Measurements from ENCODE around the gene RFX7. TPM values are rescaled to one million over a fixed set of nuclear protein-coding genes. Genes with fewer than 3 reads are reported as not detected.
A peak's percentile ranks its signal among the peaks of the same experiment; 100 is the strongest.

RFX7 gene
- total and polyA plus RNA-seq, 2 donors, result 5.9 to 7.7 TPM

- Histone ChIP-seq H3K36me3 (ENCODE audit: control insufficient read depth in 2 of 2, insufficient read depth in 2 of 2, low read length in 1 of 2) (peaks cover 14 to 16% of the 10 kb centered on the region in 2 donors), H3K4me1 (ENCODE audit: control insufficient read depth in 2 of 2, insufficient read depth in 2 of 2, low read length in 2 of 2) (no peaks in the 10 kb centered on the region)
- WGBS, result 99% methylated on average over 3 of the region's 3 CpGs
These were observed 10.1 kb downstream of the RFX7 start for GRCh38 chr15:56233549-56233948.

GRCh38 chr15:56232058-56232457 lies 11.6 kb downstream of the RFX7 start:
- Histone ChIP-seq H3K27me3 (ENCODE audit: control insufficient read depth in 2 of 2, insufficient read depth in 1 of 2, low read length in 1 of 2) (no peaks in the 10 kb centered on the region), H3K36me3 (ENCODE audit: control insufficient read depth in 2 of 2, insufficient read depth in 2 of 2, low read length in 1 of 2) (peaks cover 14 to 16% of the 10 kb centered on the region in 2 donors), H3K4me3 (ENCODE audit: low read length in 2 of 2) (no peak overlapping the region), H3K27ac (ENCODE audit: low read depth in 1 of 2, low read length in 1 of 2) (no peak overlapping the region), H3K4me1 (ENCODE audit: control insufficient read depth in 2 of 2, insufficient read depth in 2 of 2, low read length in 2 of 2) (no peaks in the 10 kb centered on the region), H3K9me3 (ENCODE audit: control insufficient read depth in 2 of 2, insufficient read depth in 1 of 2, low read length in 1 of 2) (peaks cover 6 to 21% of the 10 kb centered on the region in 2 donors)
- 99% methylated on average over 3 of the region's 3 CpGs for WGBS
- no peak for DNase-seq (ENCODE audit: low read depth in 6 of 9, low spot score in 9 of 9)

More at GRCh38 chr15:56233549-56233948, 10.1 kb downstream of the RFX7 start:
- Histone ChIP-seq H3K4me3 (ENCODE audit: low read length in 2 of 2) (no peak overlapping the region), H3K27me3 (ENCODE audit: control insufficient read depth in 2 of 2, insufficient read depth in 1 of 2, low read length in 1 of 2) (no peaks in the 10 kb centered on the region), H3K27ac (ENCODE audit: low read depth in 1 of 2, low read length in 1 of 2) (no peak overlapping the region), H3K9me3 (ENCODE audit: control insufficient read depth in 2 of 2, insufficient read depth in 1 of 2, low read length in 1 of 2) (peaks cover 6 to 21% of the 10 kb centered on the region in 2 donors)
- no peak for DNase-seq (ENCODE audit: low read depth in 6 of 9, low spot score in 9 of 9)

GRCh38 chr15:56228854-56229253 lies 14.8 kb downstream of the RFX7 start:
- no peak for DNase-seq (ENCODE audit: low read depth in 6 of 9, low spot score in 9 of 9)
- no peaks in the 10 kb centered on the region for H3K4me1 ChIP-seq (ENCODE audit: control insufficient read depth in 2 of 2, insufficient read depth in 2 of 2, low read length in 2 of 2)
- no peaks in the 10 kb centered on the region for H3K27me3 ChIP-seq (ENCODE audit: control insufficient read depth in 2 of 2, insufficient read depth in 1 of 2, low read length in 1 of 2)
- H3K4me3 ChIP-seq (ENCODE audit: low read length in 2 of 2), result no peak overlapping the region
- peaks cover 6 to 21% of the 10 kb centered on the region in 2 donors for H3K9me3 ChIP-seq (ENCODE audit: control insufficient read depth in 2 of 2, insufficient read depth in 1 of 2, low read length in 1 of 2)
- H3K27ac ChIP-seq (ENCODE audit: low read depth in 1 of 2, low read length in 1 of 2), result no peak overlapping the region
- peaks cover 13 to 14% of the 10 kb centered on the region in 2 donors for H3K36me3 ChIP-seq (ENCODE audit: control insufficient read depth in 2 of 2, insufficient read depth in 2 of 2, low read length in 1 of 2)

GRCh38 chr15:56228352-56228751 lies 15.3 kb downstream of the RFX7 start:
- no peak for DNase-seq (ENCODE audit: low read depth in 6 of 9, low spot score in 9 of 9)
- Histone ChIP-seq H3K4me3 (ENCODE audit: low read length in 2 of 2) (no peak overlapping the region), H3K9me3 (ENCODE audit: control insufficient read depth in 2 of 2, insufficient read depth in 1 of 2, low read length in 1 of 2) (peaks cover 6 to 21% of the 10 kb centered on the region in 2 donors), H3K36me3 (ENCODE audit: control insufficient read depth in 2 of 2, insufficient read depth in 2 of 2, low read length in 1 of 2) (peaks cover 13 to 14% of the 10 kb centered on the region in 2 donors), H3K27ac (ENCODE audit: low read depth in 1 of 2, low read length in 1 of 2) (no peak overlapping the region), H3K27me3 (ENCODE audit: control insufficient read depth in 2 of 2, insufficient read depth in 1 of 2, low read length in 1 of 2) (no peaks in the 10 kb centered on the region), H3K4me1 (ENCODE audit: control insufficient read depth in 2 of 2, insufficient read depth in 2 of 2, low read length in 2 of 2) (no peaks in the 10 kb centered on the region)

- no peak overlapping the region for H3K4me3 ChIP-seq (ENCODE audit: low read length in 2 of 2)
- H3K4me1 ChIP-seq (ENCODE audit: control insufficient read depth in 2 of 2, insufficient read depth in 2 of 2, low read length in 2 of 2), result no peaks in the 10 kb centered on the region
- no peak for DNase-seq (ENCODE audit: low read depth in 6 of 9, low spot score in 9 of 9)
- no peak overlapping the region for H3K27ac ChIP-seq (ENCODE audit: low read depth in 1 of 2, low read length in 1 of 2)
- peaks cover 13 to 14% of the 10 kb centered on the region in 2 donors for H3K36me3 ChIP-seq (ENCODE audit: control insufficient read depth in 2 of 2, insufficient read depth in 2 of 2, low read length in 1 of 2)
- 99% methylated on average over 2 of the region's 2 CpGs for WGBS
- H3K9me3 ChIP-seq (ENCODE audit: control insufficient read depth in 2 of 2, insufficient read depth in 1 of 2, low read length in 1 of 2), result peaks cover 6 to 18% of the 10 kb centered on the region in 2 donors
- H3K27me3 ChIP-seq (ENCODE audit: control insufficient read depth in 2 of 2, insufficient read depth in 1 of 2, low read length in 1 of 2), result no peaks in the 10 kb centered on the region
These were observed 15.9 kb downstream of the RFX7 start for GRCh38 chr15:56227780-56228179.

- no peak for DNase-seq (ENCODE audit: low read depth in 6 of 9, low spot score in 9 of 9)
- H3K4me1 ChIP-seq (ENCODE audit: control insufficient read depth in 2 of 2, insufficient read depth in 2 of 2, low read length in 2 of 2), result no peaks in the 10 kb centered on the region
- no peak overlapping the region for H3K27ac ChIP-seq (ENCODE audit: low read depth in 1 of 2, low read length in 1 of 2)
- H3K36me3 ChIP-seq (ENCODE audit: control insufficient read depth in 2 of 2, insufficient read depth in 2 of 2, low read length in 1 of 2), result peaks cover 9 to 11% of the 10 kb centered on the region in 2 donors
- no peak overlapping the region for H3K4me3 ChIP-seq (ENCODE audit: low read length in 2 of 2)
- H3K27me3 ChIP-seq (ENCODE audit: control insufficient read depth in 2 of 2, insufficient read depth in 1 of 2, low read length in 1 of 2), result no peaks in the 10 kb centered on the region
- H3K9me3 ChIP-seq (ENCODE audit: control insufficient read depth in 2 of 2, insufficient read depth in 1 of 2, low read length in 1 of 2), result peaks cover 5 to 15% of the 10 kb centered on the region in 2 donors
- WGBS, result 84% methylated on average over 3 of the region's 3 CpGs
These were observed 16.4 kb downstream of the RFX7 start for GRCh38 chr15:56227306-56227705.

GRCh38 chr15:56225520-56225919 lies 18.2 kb downstream of the RFX7 start:
- Histone ChIP-seq H3K27ac (ENCODE audit: low read depth in 1 of 2, low read length in 1 of 2) (no peak overlapping the region), H3K9me3 (ENCODE audit: control insufficient read depth in 2 of 2, insufficient read depth in 1 of 2, low read length in 1 of 2) (peaks cover 0 to 5% of the 10 kb centered on the region in 2 donors), H3K36me3 (ENCODE audit: control insufficient read depth in 2 of 2, insufficient read depth in 2 of 2, low read length in 1 of 2) (peaks cover 0 to 4% of the 10 kb centered on the region in 2 donors), H3K4me3 (ENCODE audit: low read length in 2 of 2) (no peak overlapping the region), H3K4me1 (ENCODE audit: control insufficient read depth in 2 of 2, insufficient read depth in 2 of 2, low read length in 2 of 2) (no peaks in the 10 kb centered on the region), H3K27me3 (ENCODE audit: control insufficient read depth in 2 of 2, insufficient read depth in 1 of 2, low read length in 1 of 2) (no peaks in the 10 kb centered on the region)
- DNase-seq (ENCODE audit: low read depth in 6 of 9, low spot score in 9 of 9), result no peak
- 94% methylated on average over 1 of the region's 1 CpG for WGBS

- Histone ChIP-seq H3K27me3 (ENCODE audit: control insufficient read depth in 2 of 2, insufficient read depth in 1 of 2, low read length in 1 of 2) (no peaks in the 10 kb centered on the region), H3K27ac (ENCODE audit: low read depth in 1 of 2, low read length in 1 of 2) (no peak overlapping the region), H3K4me3 (ENCODE audit: low read length in 2 of 2) (no peak overlapping the region), H3K36me3 (ENCODE audit: control insufficient read depth in 2 of 2, insufficient read depth in 2 of 2, low read length in 1 of 2) (peaks cover 0 to 4% of the 10 kb centered on the region in 2 donors), H3K9me3 (ENCODE audit: control insufficient read depth in 2 of 2, insufficient read depth in 1 of 2, low read length in 1 of 2) (no peaks in the 10 kb centered on the region), H3K4me1 (ENCODE audit: control insufficient read depth in 2 of 2, insufficient read depth in 2 of 2, low read length in 2 of 2) (no peaks in the 10 kb centered on the region)
- 100% methylated on average over 3 of the region's 3 CpGs for WGBS
- DNase-seq (ENCODE audit: low read depth in 6 of 9, low spot score in 9 of 9), result no peak
These were observed 21.4 kb downstream of the RFX7 start for GRCh38 chr15:56222302-56222701.

- no peak overlapping the region for H3K4me3 ChIP-seq (ENCODE audit: low read length in 2 of 2)
- H3K27ac ChIP-seq (ENCODE audit: low read depth in 1 of 2, low read length in 1 of 2), result no peak overlapping the region
- no peaks in the 10 kb centered on the region for H3K27me3 ChIP-seq (ENCODE audit: control insufficient read depth in 2 of 2, insufficient read depth in 1 of 2, low read length in 1 of 2)
These were observed 26.3 kb downstream of the RFX7 start for GRCh38 chr15:56217341-56217740.

GRCh38 chr15:56215769-56216168 lies 27.9 kb downstream of the RFX7 start:
- Histone ChIP-seq H3K4me3 (ENCODE audit: low read length in 2 of 2) (no peak overlapping the region), H3K27ac (ENCODE audit: low read depth in 1 of 2, low read length in 1 of 2) (no peak overlapping the region), H3K27me3 (ENCODE audit: control insufficient read depth in 2 of 2, insufficient read depth in 1 of 2, low read length in 1 of 2) (no peaks in the 10 kb centered on the region), H3K4me1 (ENCODE audit: control insufficient read depth in 2 of 2, insufficient read depth in 2 of 2, low read length in 2 of 2) (no peaks in the 10 kb centered on the region), H3K9me3 (ENCODE audit: control insufficient read depth in 2 of 2, insufficient read depth in 1 of 2, low read length in 1 of 2) (no peaks in the 10 kb centered on the region), H3K36me3 (ENCODE audit: control insufficient read depth in 2 of 2, insufficient read depth in 2 of 2, low read length in 1 of 2) (no peaks in the 10 kb centered on the region)
- WGBS, result 95% methylated on average over 1 of the region's 1 CpG
- peak in 1 of 9 donors; percentile 16 for DNase-seq (ENCODE audit: low read depth in 6 of 9, low spot score in 9 of 9)

More at GRCh38 chr15:56217341-56217740, 26.3 kb downstream of the RFX7 start:
- Histone ChIP-seq H3K4me1 (ENCODE audit: control insufficient read depth in 2 of 2, insufficient read depth in 2 of 2, low read length in 2 of 2) (no peaks in the 10 kb centered on the region), H3K36me3 (ENCODE audit: control insufficient read depth in 2 of 2, insufficient read depth in 2 of 2, low read length in 1 of 2) (no peaks in the 10 kb centered on the region), H3K9me3 (ENCODE audit: control insufficient read depth in 2 of 2, insufficient read depth in 1 of 2, low read length in 1 of 2) (no peaks in the 10 kb centered on the region)
- no peak for DNase-seq (ENCODE audit: low read depth in 6 of 9, low spot score in 9 of 9)
